Mesendoderm (in vitro differentiated cells): ENCODE data around the gene AGPAT2.

Experiments
- DNase-seq: peaks from one replicate; pipeline ENCODE4 v3.0.0; 2013
- H2AK5ac ChIP-seq: 2 replicates; pipeline ENCODE4 v1.6.1; 2013; ENCODE audit warnings: low read length, inconsistent platforms
- H2BK120ac ChIP-seq: 2 replicates; pipeline ENCODE4 v1.6.1; 2013; ENCODE audit warnings: low read depth, mild to moderate bottlenecking, low read length, moderate library complexity, mixed read lengths
- H2BK15ac ChIP-seq: replicated peaks from 2 replicates; pipeline ENCODE4 v1.6.1; 2013; ENCODE audit warnings: low read depth, mild to moderate bottlenecking, moderate library complexity
- H2BK5ac ChIP-seq: 2 replicates; pipeline ENCODE4 v1.6.1; 2013; ENCODE audit warnings: low read length, inconsistent platforms
- H3K18ac ChIP-seq: 2 replicates; pipeline ENCODE4 v1.6.1; 2013; ENCODE audit warnings: mild to moderate bottlenecking, low read length, mixed read lengths
- H3K23ac ChIP-seq: one replicate; pipeline ENCODE4 v1.6.1; 2013; ENCODE audit warnings: low read length
- H3K27ac ChIP-seq: 2 replicates; pipeline ENCODE4 v1.5.1; 2013; ENCODE audit warnings: low read depth, mild to moderate bottlenecking, inconsistent platforms, low read length, moderate library complexity
- H3K27me3 ChIP-seq: 2 replicates; pipeline ENCODE4 v1.6.1; 2013; ENCODE audit warnings: low read length, control low read depth, mild to moderate bottlenecking, inconsistent platforms; ENCODE audit not compliant: insufficient read depth, poor library complexity
- H3K36me3 ChIP-seq: 2 replicates; pipeline ENCODE4 v1.6.1; 2013; ENCODE audit warnings: low read length, inconsistent platforms; ENCODE audit not compliant: control insufficient read depth, insufficient read depth
- H3K4ac ChIP-seq: one replicate; pipeline ENCODE4 v1.6.1; 2013; ENCODE audit warnings: low read depth, mild to moderate bottlenecking, low read length, moderate library complexity
- H3K4me1 ChIP-seq: 2 replicates; pipeline ENCODE4 v1.6.1; 2013; ENCODE audit warnings: low read depth, low read length, inconsistent platforms; ENCODE audit not compliant: control insufficient read depth
- H3K4me2 ChIP-seq: 2 replicates; pipeline ENCODE4 v1.6.1; 2013; ENCODE audit warnings: low read length
- H3K4me3 ChIP-seq: 2 replicates; pipeline ENCODE4 v1.5.1; 2013; ENCODE audit warnings: mild to moderate bottlenecking, low read length
- H3K56ac ChIP-seq: one replicate; pipeline ENCODE4 v1.6.1; 2013; ENCODE audit warnings: low read length
- H3K79me1 ChIP-seq: 2 replicates; pipeline ENCODE4 v1.6.1; 2013; ENCODE audit warnings: low read length, inconsistent platforms
- H3K79me2 ChIP-seq: 2 replicates; pipeline ENCODE4 v1.6.1; 2013; ENCODE audit warnings: mild to moderate bottlenecking, low read length; ENCODE audit not compliant: control insufficient read depth, insufficient read depth
- H3K9ac ChIP-seq: 2 replicates; pipeline ENCODE4 v1.6.1; 2013; ENCODE audit warnings: low read length, inconsistent platforms
- H4K5ac ChIP-seq: one replicate; pipeline ENCODE4 v1.6.1; 2013; ENCODE audit warnings: low read length
- H4K8ac ChIP-seq: one replicate; pipeline ENCODE4 v1.6.1; 2013; ENCODE audit warnings: low read depth, mild to moderate bottlenecking, control low read depth, low read length, moderate library complexity
- WGBS: extraction: QIAGEN DNeasy Blood & Tissue Kit; methylation state at CpG from one replicate; pipeline ENCODE4 v1.1.7; 2013; ENCODE audit warnings: low lambda C conversion rate, missing lambda C conversion rate; ENCODE audit not compliant: insufficient coverage; ENCODE audit errors: extremely low coverage; 5-methylcytosine and 5-hydroxymethylcytosine counted together

Gene AGPAT2

GRCh38 chr9:136696502-136696901 lies 9.2 kb upstream of the AGPAT2 start:
- Histone ChIP-seq H4K8ac (no peak overlapping the region), H3K56ac (no peak overlapping the region), H2AK5ac (no peak overlapping the region), H3K23ac (no peak overlapping the region), H3K36me3 (no peaks in the 10 kb centered on the region), H2BK120ac (no peak overlapping the region), H2BK15ac (no peak overlapping the region), H3K27ac (no peak overlapping the region), H3K9ac (no peak overlapping the region), H3K4me1 (peaks cover 2% of the 10 kb centered on the region), H3K4me3 (no peak overlapping the region), H3K79me2 (no peaks in the 10 kb centered on the region), H2BK5ac (no peak overlapping the region), H4K5ac (no peak overlapping the region), H3K18ac (no peak overlapping the region), H3K4me2 (no peak overlapping the region), H3K4ac (no peak overlapping the region), H3K27me3 (no peaks in the 10 kb centered on the region), H3K79me1 (no peaks in the 10 kb centered on the region)
- DNase-seq: no peak
- WGBS: no CpG with 5 or more reads among the region's 9 CpGs

GRCh38 chr9:136695955-136696354 lies 8.7 kb upstream of the AGPAT2 start:
- no peak overlapping the region for H3K23ac ChIP-seq
- no peak overlapping the region for H3K56ac ChIP-seq
- H2BK120ac ChIP-seq: no peak overlapping the region
- no CpG with 5 or more reads among the region's 23 CpGs for WGBS
- H3K4me1 ChIP-seq: peaks cover 2% of the 10 kb centered on the region
- no peak overlapping the region for H4K8ac ChIP-seq
- no peak overlapping the region for H4K5ac ChIP-seq
- no peak overlapping the region for H3K27ac ChIP-seq
- H2BK5ac ChIP-seq: no peak overlapping the region
- no peaks in the 10 kb centered on the region for H3K79me1 ChIP-seq
- no peak overlapping the region for H3K4me3 ChIP-seq
- H3K36me3 ChIP-seq: no peaks in the 10 kb centered on the region
- H3K79me2 ChIP-seq: no peaks in the 10 kb centered on the region
- H3K18ac ChIP-seq: no peak overlapping the region
- no peak overlapping the region for H3K4me2 ChIP-seq
- H2BK15ac ChIP-seq: no peak overlapping the region
- no peaks in the 10 kb centered on the region for H3K27me3 ChIP-seq
- H3K4ac ChIP-seq: no peak overlapping the region
- H2AK5ac ChIP-seq: no peak overlapping the region
- no peak for DNase-seq
- no peak overlapping the region for H3K9ac ChIP-seq

- no peak overlapping the region for H2AK5ac ChIP-seq
- no peak overlapping the region for H3K9ac ChIP-seq
- H4K5ac ChIP-seq: no peak overlapping the region
- no peaks in the 10 kb centered on the region for H3K36me3 ChIP-seq
- no peak overlapping the region for H3K4ac ChIP-seq
- no peak overlapping the region for H3K27ac ChIP-seq
- H2BK5ac ChIP-seq: no peak overlapping the region
- peaks cover 2% of the 10 kb centered on the region for H3K4me1 ChIP-seq
- DNase-seq: no peak
- no peaks in the 10 kb centered on the region for H3K79me2 ChIP-seq
- H2BK15ac ChIP-seq: no peak overlapping the region
- H3K4me3 ChIP-seq: no peak overlapping the region
- WGBS: no CpG with 5 or more reads among the region's 10 CpGs
- H3K27me3 ChIP-seq: no peaks in the 10 kb centered on the region
- H4K8ac ChIP-seq: no peak overlapping the region
- no peaks in the 10 kb centered on the region for H3K79me1 ChIP-seq
- H3K18ac ChIP-seq: no peak overlapping the region
- H3K56ac ChIP-seq: no peak overlapping the region
- H3K4me2 ChIP-seq: no peak overlapping the region
- no peak overlapping the region for H2BK120ac ChIP-seq
- H3K23ac ChIP-seq: no peak overlapping the region
Measured at GRCh38 chr9:136695435-136695895, 8.2 kb upstream of the AGPAT2 start.

- Histone ChIP-seq H3K4me1 (peaks cover 2% of the 10 kb centered on the region), H4K5ac (no peak overlapping the region), H3K27me3 (no peaks in the 10 kb centered on the region), H3K79me2 (no peaks in the 10 kb centered on the region), H2BK5ac (no peak overlapping the region), H3K56ac (no peak overlapping the region), H3K27ac (no peak overlapping the region), H3K23ac (no peak overlapping the region), H3K4me2 (no peak overlapping the region), H3K36me3 (no peaks in the 10 kb centered on the region), H3K79me1 (no peaks in the 10 kb centered on the region), H2BK15ac (no peak overlapping the region), H2AK5ac (no peak overlapping the region), H3K4me3 (no peak overlapping the region), H2BK120ac (no peak overlapping the region), H3K9ac (no peak overlapping the region), H4K8ac (no peak overlapping the region), H3K4ac (no peak overlapping the region), H3K18ac (no peak overlapping the region)
- no CpG with 5 or more reads among the region's 11 CpGs for WGBS
- no peak for DNase-seq
Measured at GRCh38 chr9:136694872-136695247, 7.6 kb upstream of the AGPAT2 start.

GRCh38 chr9:136694163-136694871 lies 7.1 kb upstream of the AGPAT2 start:
- no peak overlapping the region for H3K18ac ChIP-seq
- H3K9ac ChIP-seq: no peak overlapping the region
- no peak overlapping the region for H3K4me2 ChIP-seq
- no peaks in the 10 kb centered on the region for H3K79me1 ChIP-seq
- H3K4ac ChIP-seq: no peak overlapping the region
- DNase-seq: peak; percentile 68
- H3K4me3 ChIP-seq: no peak overlapping the region
- H2BK5ac ChIP-seq: no peak overlapping the region
- no peak overlapping the region for H2BK120ac ChIP-seq
- no peaks in the 10 kb centered on the region for H3K27me3 ChIP-seq
- H2BK15ac ChIP-seq: no peak overlapping the region
- H3K23ac ChIP-seq: no peak overlapping the region
- H2AK5ac ChIP-seq: no peak overlapping the region
- no peaks in the 10 kb centered on the region for H3K79me2 ChIP-seq
- H4K5ac ChIP-seq: no peak overlapping the region
- H3K4me1 ChIP-seq: peaks cover 2% of the 10 kb centered on the region
- H3K27ac ChIP-seq: no peak overlapping the region
- peak overlapping the region; percentile 42 for H3K56ac ChIP-seq
- no peaks in the 10 kb centered on the region for H3K36me3 ChIP-seq
- no peak overlapping the region for H4K8ac ChIP-seq
- no CpG with 5 or more reads among the region's 32 CpGs for WGBS
